ENCODE measurements around the gene PTPRQ.

GRCh38 chr12:80716696-80717469 lies 272.8 kb downstream of the PTPRQ start, which contains the start of gene MYF5:
- TF ChIP-seq, protein P1, sequence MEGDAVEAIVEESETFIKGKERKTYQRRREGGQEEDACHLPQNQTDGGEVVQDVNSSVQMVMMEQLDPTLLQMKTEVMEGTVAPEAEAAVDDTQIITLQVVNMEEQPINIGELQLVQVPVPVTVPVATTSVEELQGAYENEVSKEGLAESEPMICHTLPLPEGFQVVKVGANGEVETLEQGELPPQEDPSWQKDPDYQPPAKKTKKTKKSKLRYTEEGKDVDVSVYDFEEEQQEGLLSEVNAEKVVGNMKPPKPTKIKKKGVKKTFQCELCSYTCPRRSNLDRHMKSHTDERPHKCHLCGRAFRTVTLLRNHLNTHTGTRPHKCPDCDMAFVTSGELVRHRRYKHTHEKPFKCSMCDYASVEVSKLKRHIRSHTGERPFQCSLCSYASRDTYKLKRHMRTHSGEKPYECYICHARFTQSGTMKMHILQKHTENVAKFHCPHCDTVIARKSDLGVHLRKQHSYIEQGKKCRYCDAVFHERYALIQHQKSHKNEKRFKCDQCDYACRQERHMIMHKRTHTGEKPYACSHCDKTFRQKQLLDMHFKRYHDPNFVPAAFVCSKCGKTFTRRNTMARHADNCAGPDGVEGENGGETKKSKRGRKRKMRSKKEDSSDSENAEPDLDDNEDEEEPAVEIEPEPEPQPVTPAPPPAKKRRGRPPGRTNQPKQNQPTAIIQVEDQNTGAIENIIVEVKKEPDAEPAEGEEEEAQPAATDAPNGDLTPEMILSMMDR (IDR thresholded peaks at IDR 0.05), result no peak
- no peak for TF ChIP-seq POLR2A (IDR thresholded peaks at IDR 0.05)
- no peak for TF ChIP-seq EP300 (IDR thresholded peaks at IDR 0.05)
